ENCODE data around the gene AP2S1.
"Not testable (repeated sequence)": the region's sequence is repeated elsewhere in the genome, so short reads cannot be mapped to it uniquely, and the experiment has no call there.

Gene AP2S1

DNA sequence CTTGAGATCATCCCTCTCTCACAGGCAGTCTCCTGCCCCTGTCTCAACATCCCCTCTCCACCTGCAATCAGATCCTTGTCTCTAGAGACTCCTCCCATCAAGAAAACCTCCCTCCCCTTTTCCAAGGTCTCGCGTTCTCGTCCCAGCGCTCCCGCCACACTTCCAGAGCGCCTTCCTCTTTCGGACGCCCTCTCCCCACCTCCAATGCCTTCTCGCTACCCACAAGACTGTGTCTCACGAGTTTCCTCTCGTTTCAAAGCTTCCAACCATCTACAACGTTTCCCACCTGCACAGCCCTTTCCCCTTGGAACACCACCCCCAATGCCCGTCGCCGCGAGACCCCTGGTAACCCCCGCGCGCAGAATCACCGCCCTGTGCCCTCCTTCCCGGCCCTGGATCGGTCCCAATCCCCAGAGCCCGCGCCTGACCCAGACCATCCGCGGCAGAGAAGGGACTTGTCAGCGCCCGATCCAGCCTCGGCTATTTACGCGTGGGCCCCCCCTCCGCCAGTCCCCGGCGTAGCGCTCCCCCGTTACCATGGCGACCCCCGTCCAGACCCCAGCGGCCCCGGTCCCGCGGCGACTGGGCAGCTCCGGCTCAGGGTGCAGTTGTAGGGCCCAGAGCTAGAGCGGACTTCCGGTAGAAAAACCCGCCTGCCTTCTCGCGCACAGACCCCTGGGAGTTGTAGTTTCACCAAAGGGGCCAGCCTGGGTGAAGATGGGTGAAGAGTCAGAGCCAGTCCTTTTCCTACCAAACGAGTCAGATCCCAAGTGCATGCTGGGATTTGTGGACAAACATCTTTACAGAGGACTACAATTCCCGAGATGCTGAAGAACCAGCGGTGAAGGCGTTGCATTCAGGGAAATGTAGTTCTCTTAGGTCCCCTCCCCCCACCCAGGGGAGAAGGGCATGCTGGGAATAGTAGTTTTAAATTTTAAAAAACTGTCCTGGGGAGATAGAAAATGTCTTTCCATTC is at the start of gene AP2S1:
Gene AP2S1 (minus strand): TSS at position 619 of the 976 bp plus-strand sequence. CDS start 80 bp downstream, at position 539.
- DNase-seq (ENCODE audit: low spot score) = peak; percentile 99

DNA sequence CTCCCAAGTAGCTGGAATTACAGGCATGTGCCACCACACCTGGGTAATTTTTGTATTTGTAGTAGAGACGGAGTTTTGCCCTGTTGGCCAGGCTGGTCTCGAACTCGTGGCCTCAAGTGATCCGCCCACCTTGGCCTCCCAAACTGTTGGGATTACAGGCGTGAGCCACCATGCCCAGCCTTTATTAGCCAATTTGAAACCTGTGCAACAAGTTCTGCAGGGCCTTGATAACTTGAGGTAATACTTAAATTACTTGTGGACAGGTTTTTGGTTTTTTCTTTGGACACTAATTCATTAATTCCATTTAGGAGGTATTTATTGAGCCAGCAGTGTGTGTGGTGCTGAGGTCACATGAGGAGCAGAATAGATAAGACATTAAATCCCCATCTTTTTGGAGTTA is 49.7 kb upstream of the AP2S1 start:
- no peak for DNase-seq (ENCODE audit: low spot score)

DNA sequence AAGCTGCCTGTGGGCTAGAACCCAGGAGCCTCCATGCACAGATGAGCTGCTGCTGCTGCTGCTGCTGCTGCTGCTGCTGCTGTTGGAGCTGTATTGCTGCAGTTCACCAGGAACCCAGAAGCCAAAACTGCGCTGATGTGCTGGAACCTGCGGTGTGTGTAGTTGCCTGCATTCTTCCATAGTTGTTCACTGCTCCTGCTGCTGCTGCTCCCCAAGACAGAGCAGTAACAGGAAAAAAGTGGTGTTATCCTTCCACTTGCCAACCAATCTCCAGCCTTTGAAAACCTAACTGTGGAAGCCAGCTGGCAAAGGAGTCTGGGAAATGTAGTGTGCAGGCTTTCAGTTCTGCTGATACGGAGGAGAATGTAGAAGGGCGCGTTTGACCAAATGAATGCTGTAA is 48.1 kb upstream of the AP2S1 start:
- peak; percentile 72 for DNase-seq (ENCODE audit: low spot score)

DNA sequence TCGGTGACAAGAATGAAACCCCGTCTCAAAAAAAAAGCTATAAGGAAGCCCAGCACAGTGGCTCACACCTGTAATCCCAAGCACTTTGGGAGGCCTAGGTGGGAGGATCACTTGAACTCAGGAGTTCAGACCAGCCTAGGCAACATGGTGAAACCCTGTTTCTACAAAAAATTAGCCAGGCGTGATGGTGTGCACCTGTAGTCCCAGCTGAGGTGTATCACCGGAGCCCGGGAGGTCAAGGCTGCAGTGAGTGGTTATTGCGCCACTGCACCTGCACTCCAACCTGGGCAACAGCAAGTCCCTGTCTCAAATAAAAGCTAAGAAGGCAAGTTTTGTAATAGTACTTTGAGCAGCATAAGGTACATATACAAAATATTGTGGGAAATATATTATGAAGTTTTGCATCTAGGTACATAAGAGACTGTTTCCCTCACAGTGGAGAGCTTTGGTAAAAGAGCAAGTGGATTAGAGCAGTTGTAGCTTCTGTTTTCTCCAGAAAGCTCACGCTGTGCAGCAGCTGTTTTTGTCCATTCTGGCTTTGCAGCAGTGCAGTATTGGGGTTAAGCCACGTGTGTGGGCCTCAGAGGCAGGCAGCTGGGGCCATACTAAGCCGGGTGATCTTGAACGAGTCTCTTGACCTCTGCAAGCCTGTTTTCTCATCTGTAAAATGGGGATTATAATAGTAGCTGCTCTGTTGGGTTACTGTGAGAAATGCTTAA is 45.6 kb upstream of the AP2S1 start:
- DNase-seq (ENCODE audit: low spot score) = no peak

GRCh38 chr19:46892252-46893179 is 41.9 kb upstream of the AP2S1 start:
- no peak for DNase-seq (ENCODE audit: low spot score)

- DNase-seq (ENCODE audit: low spot score) = no peak
These were observed 40.0 kb upstream of the AP2S1 start for GRCh38 chr19:46890423-46891170.

DNA sequence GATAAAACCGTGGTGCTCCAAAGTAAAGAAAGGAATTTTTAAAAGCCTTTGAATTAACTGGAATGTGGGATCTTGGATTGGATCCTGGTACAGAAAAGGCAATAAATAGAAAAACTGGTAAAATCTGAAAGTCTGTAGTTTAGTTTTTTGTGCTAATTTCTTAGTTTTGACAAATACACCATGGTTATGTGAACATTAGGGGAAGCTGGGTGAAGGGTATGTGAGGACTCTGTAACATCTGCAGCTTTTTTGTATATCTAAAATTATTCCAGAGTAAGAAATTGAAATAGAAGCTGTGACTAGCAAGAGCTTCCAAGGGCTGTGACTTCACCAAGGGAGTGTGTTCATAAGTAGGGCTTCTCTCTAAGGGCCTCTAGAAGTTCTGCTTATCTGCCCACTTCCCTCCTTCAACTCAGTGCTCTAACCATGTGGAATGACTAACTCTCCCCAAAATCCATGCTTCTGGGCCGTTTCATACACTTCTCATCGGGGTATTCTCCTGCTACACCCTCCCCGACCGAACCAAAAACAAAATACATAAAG is 36.7 kb upstream of the AP2S1 start:
- DNase-seq (ENCODE audit: low spot score) = no peak

GRCh38 chr19:46886546-46887239 is 36.0 kb upstream of the AP2S1 start:
- no peak for DNase-seq (ENCODE audit: low spot score)

GRCh38 chr19:46885411-46885810 is 34.8 kb upstream of the AP2S1 start:
- no peak for DNase-seq (ENCODE audit: low spot score)

DNA sequence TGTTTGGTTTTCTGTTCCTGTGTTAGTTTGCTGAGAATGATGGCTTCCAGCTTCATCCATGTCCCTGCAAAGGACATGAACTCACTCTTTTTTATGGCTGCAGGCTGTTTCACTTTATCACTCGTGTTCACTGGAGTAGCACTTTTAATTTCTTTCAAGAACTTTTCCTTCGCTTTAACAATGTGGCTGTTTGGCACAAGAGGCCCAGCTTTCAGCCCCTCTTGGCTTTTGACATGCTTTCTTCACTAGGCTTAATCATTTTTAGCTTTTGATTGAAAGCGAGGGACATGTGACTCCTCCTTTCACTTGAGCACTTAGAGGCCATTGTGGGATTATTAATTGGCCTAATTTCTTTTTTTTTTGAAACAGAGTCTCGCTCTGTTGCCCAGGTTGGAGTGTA is 32.1 kb upstream of the AP2S1 start:
- not testable (repeated sequence) for DNase-seq (ENCODE audit: low spot score)

GRCh38 chr19:46882034-46882433 is 31.4 kb upstream of the AP2S1 start:
- DNase-seq (ENCODE audit: low spot score) = no peak

GRCh38 chr19:46881092-46881491 is 30.4 kb upstream of the AP2S1 start:
- DNase-seq (ENCODE audit: low spot score) = no peak

- no peak for DNase-seq (ENCODE audit: low spot score)
These were observed 29.8 kb upstream of the AP2S1 start for GRCh38 chr19:46880431-46880830.

DNA sequence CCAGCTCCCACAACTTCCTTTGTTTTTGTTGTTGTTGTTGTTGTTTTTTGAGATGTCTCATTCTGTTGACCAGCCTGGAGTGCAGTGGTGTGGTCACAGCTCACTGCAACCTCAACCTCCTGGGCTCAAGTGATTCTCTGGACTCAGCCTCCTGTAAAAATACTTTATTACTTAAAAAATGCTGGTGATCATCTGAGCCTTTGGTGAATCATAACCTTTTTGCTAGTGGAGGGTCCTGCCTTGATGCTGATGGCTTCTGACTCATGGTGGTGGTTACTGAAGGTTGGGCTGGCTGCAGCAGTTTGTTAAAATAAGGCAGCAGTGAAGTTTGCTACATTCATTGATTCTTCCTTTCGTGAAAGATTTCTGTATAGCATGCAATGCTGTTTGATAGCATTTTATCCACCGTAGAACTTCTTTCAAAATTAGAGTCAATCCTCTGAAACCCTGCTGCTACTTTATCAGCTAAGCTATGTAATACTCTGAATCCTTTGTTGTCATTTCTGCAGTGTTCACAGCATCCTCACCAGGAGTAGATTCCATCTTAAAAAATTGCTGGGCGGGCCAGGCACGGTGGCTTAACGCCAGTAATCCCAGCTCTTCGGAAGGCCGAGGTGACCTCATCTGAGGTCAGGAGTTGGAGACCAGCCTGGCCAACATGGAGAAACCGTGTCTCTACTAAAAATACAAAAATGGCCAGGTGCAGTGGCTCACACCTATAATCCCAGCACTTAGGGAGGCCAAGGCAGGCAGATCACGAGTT is 28.1 kb upstream of the AP2S1 start:
- DNase-seq (ENCODE audit: low spot score) = no peak

- DNase-seq (ENCODE audit: low spot score) = no peak
These were observed 25.0 kb upstream of the AP2S1 start for GRCh38 chr19:46875657-46876056.

DNA sequence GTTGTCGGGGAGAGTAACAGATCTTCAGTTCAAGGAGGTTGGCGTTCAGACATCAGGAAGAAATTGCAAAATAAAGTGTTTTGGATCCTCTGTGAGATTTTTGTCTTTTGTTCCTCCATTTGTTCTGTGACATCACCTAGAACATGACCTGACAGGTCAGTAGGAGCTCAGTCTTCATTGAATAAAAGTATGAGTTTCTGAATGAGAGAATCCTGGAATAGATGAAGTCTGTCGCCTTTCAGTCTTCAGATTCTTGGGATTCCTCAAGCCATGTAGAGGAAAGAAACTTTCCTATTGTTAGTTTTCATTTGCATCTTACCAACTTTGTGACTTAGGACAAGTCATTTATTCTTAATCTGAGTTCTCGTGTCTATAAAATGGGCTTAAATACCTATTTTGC is 24.6 kb upstream of the AP2S1 start:
- DNase-seq (ENCODE audit: low spot score) = no peak

DNA sequence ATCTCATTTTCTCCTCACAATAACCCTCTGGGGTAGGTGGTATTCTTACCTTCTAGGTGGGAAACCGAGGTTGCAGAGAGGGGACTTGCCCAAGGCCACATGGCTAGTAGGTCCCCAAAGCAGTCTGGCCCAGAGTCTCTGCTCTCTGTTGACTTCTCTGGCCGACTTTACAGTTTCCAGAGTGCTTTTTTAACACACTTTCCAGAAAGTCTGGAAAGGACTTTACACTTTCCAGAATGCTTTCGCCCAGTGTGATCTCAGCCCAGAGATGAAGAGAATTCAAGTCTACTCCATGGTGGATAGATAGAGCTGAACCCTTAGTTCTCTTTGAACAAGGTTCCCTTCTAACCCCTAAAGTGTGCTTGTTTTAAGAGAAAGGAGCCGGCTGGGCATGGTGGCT is 22.3 kb upstream of the AP2S1 start:
- no peak for DNase-seq (ENCODE audit: low spot score)

DNA sequence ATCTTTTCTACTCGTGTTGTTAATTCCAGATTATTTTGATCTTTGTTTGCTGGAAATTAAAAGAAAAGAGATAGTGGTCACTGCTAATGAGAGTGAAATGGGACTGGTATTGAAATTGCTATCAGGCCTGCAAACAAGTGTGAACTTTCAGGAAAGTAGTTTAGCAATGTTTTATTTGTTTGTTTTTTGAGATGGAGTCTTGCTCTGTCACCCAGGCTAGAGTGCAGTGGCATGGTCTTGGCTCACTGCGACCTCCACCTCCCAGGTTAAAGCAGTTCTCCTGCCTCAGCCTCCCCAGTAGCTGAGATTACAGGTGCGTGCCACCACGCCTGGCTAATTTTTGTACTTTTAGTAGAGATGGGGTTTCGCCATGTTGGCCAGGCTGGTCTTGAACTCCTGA is 20.5 kb upstream of the AP2S1 start:
- not testable (repeated sequence) for DNase-seq (ENCODE audit: low spot score)

- DNase-seq (ENCODE audit: low spot score) = no peak
These were observed 17.6 kb upstream of the AP2S1 start for GRCh38 chr19:46868025-46868802.
